PFSK-1 (cell line): ENCODE data around the gene CMIP.

ENCODE experiments used
- FOXP2 ChIP-seq: optimal IDR thresholded peaks from 2 replicates; pipeline ENCODE3; 2011; ENCODE audit warnings: borderline replicate concordance, control low read depth, inconsistent platforms; ENCODE audit not compliant: insufficient read depth; ENCODE audit errors: extremely low read length, extremely low read depth
- POLR2AphosphoS5 ChIP-seq: IDR thresholded peaks from 2 replicates; pipeline ENCODE4 v1.6.1; 2012; ENCODE audit warnings: low read depth, mild to moderate bottlenecking, control low read depth, low read length, moderate library complexity
- REST ChIP-seq, 2 experiments: IDR thresholded peaks; 2 replicates each; pipeline versions ENCODE4 v1.6.1 to v1.8.0; 2011 to 2012; ENCODE audit warnings: low read depth in 2 of 2, low read length in 2 of 2, control low read depth in 1 of 2, inconsistent platforms in 1 of 2, mild to moderate bottlenecking in 1 of 2, moderate library complexity in 1 of 2; ENCODE audit not compliant: insufficient read depth in 1 of 2
- SIN3A ChIP-seq: IDR thresholded peaks from 2 replicates; pipeline ENCODE4 v1.6.1; 2012; ENCODE audit warnings: mild to moderate bottlenecking, low read length, moderate library complexity, borderline replicate concordance; ENCODE audit not compliant: insufficient read depth
- TAF1 ChIP-seq: IDR thresholded peaks from 2 replicates; pipeline ENCODE4 v1.6.1; 2012; ENCODE audit warnings: low read length, control low read depth, borderline replicate concordance; ENCODE audit not compliant: insufficient read depth

The CMIP gene

DNA sequence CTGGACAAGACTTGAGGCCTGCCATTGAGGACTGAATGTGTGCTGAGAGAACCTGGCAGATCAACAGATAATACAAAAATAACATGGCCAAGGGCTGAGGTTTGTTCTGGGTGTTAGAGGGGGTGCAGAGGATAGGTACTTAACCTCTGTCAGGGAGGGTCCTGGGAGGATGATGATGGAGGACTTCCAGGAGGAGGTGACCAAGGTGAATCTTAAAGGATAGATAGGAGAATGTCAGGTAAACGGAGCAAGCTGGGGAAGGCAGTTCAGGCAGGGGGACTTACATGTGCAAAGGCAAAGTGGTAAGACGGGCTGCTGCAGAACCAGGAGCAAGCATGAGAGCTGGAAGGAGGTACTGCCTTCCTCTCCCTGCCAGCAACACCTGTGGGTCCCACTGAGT is 214.6 kb downstream of the CMIP start:
- no peak for TF ChIP-seq TAF1
- no peak for TF ChIP-seq FOXP2
- no peak for TF ChIP-seq REST (IDR thresholded peaks at IDR 0.05; ENCODE audit: insufficient read depth in 1 of 2, low read depth in 2 of 2, low read length in 2 of 2)

DNA sequence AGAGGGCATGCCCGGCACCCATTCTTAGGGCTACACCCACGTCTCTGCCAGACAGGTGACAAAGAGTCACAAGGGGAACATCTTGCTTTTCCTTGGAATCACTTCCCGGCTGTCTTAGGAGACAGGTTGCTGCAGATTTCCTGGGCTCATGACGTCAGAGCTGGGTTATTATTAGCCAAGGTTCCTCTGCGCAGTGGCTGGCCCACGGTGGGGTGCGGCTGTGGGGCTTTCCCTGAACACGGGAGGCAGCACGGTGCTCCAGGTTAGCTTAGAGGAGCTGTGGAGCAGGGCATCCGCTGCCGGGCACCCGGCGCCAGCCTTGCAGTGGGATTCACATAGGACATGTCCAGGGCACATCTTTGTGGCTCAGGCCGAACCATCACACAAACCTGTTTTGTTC is 216.5 kb downstream of the CMIP start:
- TF ChIP-seq FOXP2, result no peak
- no peak for TF ChIP-seq TAF1
- no peak for TF ChIP-seq REST (IDR thresholded peaks at IDR 0.05; ENCODE audit: insufficient read depth in 1 of 2, low read depth in 2 of 2, low read length in 2 of 2)
- no peak for TF ChIP-seq SIN3A
- TF ChIP-seq POLR2AphosphoS5, result no peak

- TF ChIP-seq TAF1, result no peak
Measured at GRCh38 chr16:81664153-81664552, 219.5 kb downstream of the CMIP start.

DNA sequence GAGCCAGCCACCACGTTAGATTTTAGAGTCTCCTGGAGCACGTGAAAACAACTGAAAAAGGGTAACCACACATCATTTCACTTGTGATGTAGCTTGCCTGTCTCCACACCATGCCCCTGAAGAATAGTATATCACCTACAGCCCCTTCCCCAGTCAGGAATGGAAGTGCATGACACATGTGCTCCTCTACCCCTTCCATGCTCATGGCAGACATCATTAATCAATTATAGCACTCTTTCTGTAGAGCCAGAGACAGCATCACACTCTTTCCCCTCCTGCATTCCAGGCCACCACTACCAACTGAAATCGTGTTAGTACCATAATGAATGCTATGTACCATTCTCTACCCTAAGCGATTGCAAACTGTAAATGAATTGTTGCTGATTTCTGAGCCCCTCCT is 221.0 kb downstream of the CMIP start:
- no peak for TF ChIP-seq TAF1
- TF ChIP-seq POLR2AphosphoS5, result no peak
- TF ChIP-seq FOXP2, result no peak
- no peak for TF ChIP-seq REST (IDR thresholded peaks at IDR 0.05; ENCODE audit: insufficient read depth in 1 of 2, low read depth in 2 of 2, low read length in 2 of 2)
- TF ChIP-seq SIN3A, result no peak

DNA sequence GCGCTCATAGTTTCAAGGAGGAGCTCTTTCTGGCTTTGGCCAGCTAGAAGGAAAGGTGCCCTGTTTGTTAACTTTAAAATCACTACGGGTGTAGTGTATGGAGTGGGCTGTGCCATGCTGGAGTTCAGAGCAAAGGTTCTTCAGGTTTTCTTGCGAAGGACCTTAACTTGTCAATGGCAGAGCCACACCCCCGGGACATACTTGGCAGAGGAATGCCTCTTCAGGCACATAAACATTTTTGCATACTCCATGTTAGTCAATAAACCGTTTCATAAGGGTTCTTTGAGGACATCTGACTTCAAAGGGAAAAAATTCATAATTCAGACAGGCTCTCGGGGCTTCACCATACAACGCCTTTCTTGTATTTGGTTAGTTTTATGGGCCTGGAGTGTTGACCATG is 221.5 kb downstream of the CMIP start:
- no peak for TF ChIP-seq REST (IDR thresholded peaks at IDR 0.05; ENCODE audit: insufficient read depth in 1 of 2, low read depth in 2 of 2, low read length in 2 of 2)
- TF ChIP-seq SIN3A, result no peak
- TF ChIP-seq POLR2AphosphoS5, result no peak
- TF ChIP-seq TAF1, result no peak
- TF ChIP-seq FOXP2, result no peak

DNA sequence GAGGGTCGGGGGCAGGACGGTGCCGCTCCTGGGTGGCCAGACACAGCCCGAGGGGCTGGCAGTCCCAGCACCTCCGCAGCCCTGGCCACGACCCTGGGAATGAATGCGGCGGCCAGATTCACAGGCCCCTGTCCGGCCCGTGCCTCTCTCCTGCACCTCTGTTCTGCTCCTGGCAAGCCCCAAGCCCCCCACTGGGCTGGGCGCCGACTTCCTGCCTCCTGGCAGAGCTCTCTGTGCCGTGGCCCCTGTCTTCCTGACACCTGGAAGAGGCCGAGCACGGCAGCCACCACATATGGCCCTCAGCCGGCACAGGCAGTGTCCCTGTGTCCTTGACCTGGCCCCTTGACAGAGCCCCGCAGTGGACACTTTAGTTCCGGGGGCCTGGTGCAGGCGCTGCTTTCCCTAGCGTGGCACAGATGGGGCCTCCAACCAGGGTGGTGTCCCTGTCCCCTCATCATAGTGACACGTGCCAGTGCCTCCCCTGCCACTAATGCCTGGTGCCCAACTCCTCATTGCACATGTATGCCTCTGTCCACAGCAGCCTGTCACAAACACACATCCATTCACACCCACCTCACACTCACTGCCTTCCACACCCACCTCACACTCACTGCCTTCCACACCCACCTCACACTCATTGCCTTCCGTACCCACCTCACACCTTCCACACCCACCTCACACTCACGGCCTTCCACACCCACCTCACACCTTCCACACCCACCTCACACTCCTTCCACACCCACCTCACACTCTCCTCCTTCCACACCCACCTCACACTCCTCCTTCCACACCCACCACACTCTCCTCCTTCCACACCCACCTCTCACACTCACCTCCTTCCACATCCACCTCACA is 223.9 kb downstream of the CMIP start:
- no peak for TF ChIP-seq REST (IDR thresholded peaks at IDR 0.05; ENCODE audit: insufficient read depth in 1 of 2, low read depth in 2 of 2, low read length in 2 of 2)
- TF ChIP-seq FOXP2, result no peak
- no peak for TF ChIP-seq POLR2AphosphoS5
- TF ChIP-seq SIN3A, result no peak
- TF ChIP-seq TAF1, result no peak
